Putamen (tissue), 1 donor: ENCODE measurements around the gene PLK2.

Experiments
- DNase-seq: peaks from one replicate; pipeline ENCODE4 v3.0.0-alpha.2; 2016; ENCODE audit warnings: low spot score

PLK2 gene

GRCh38 chr5:58477760-58478376 is 18.0 kb upstream of the PLK2 start:
- no peak for DNase-seq

- no peak for DNase-seq
Observed at GRCh38 chr5:58475404-58475803, 15.5 kb upstream of the PLK2 start.

- no peak for DNase-seq
Observed at GRCh38 chr5:58469896-58470295, 10.0 kb upstream of the PLK2 start.

GRCh38 chr5:58466939-58467338 is 7.1 kb upstream of the PLK2 start:
- DNase-seq: no peak

GRCh38 chr5:58462623-58463230 is 2.8 kb upstream of the PLK2 start:
- peak; percentile 63 for DNase-seq

GRCh38 chr5:58462154-58462553 is 2.3 kb upstream of the PLK2 start:
- no peak for DNase-seq

GRCh38 chr5:58460732-58461286 is 923 bp upstream of the PLK2 start:
- peak; percentile 89 for DNase-seq

- DNase-seq: no peak
Observed at GRCh38 chr5:58459146-58460001, 512 bp downstream of the PLK2 start.

GRCh38 chr5:58458743-58459145 is 1.1 kb downstream of the PLK2 start:
- no peak for DNase-seq

- no peak for DNase-seq
Observed at GRCh38 chr5:58458141-58458742, 1.6 kb downstream of the PLK2 start.

- no peak for DNase-seq
Observed at GRCh38 chr5:58457050-58457449, 2.8 kb downstream of the PLK2 start.

- DNase-seq: no peak
Observed at GRCh38 chr5:58456486-58456885, 3.4 kb downstream of the PLK2 start.

- no peak for DNase-seq
Observed at GRCh38 chr5:58456026-58456425, 3.9 kb downstream of the PLK2 start.

GRCh38 chr5:58455480-58455879 is 4.4 kb downstream of the PLK2 start:
- DNase-seq: no peak

GRCh38 chr5:58455066-58455465 is 4.8 kb downstream of the PLK2 start:
- no peak for DNase-seq

GRCh38 chr5:58454025-58454424 is 5.9 kb downstream of the PLK2 start:
- no peak for DNase-seq

- DNase-seq: no peak
Observed at GRCh38 chr5:58453306-58453705, 6.6 kb downstream of the PLK2 start.

- no peak for DNase-seq
Observed at GRCh38 chr5:58452566-58453258, 7.2 kb downstream of the PLK2 start.

- no peak for DNase-seq
Observed at GRCh38 chr5:58451732-58452565, 7.9 kb downstream of the PLK2 start.

- DNase-seq: no peak
Observed at GRCh38 chr5:58450811-58451629, 8.9 kb downstream of the PLK2 start.
